NCI-H748 (cell line): ENCODE data around the gene RASGRP2.

Experiments used
- DNase-seq: peaks from one replicate; lab custom pipeline; 2025; ENCODE audit not compliant: unreplicated experiment; lab: John Stamatoyannopoulos, UW

Gene RASGRP2

DNA sequence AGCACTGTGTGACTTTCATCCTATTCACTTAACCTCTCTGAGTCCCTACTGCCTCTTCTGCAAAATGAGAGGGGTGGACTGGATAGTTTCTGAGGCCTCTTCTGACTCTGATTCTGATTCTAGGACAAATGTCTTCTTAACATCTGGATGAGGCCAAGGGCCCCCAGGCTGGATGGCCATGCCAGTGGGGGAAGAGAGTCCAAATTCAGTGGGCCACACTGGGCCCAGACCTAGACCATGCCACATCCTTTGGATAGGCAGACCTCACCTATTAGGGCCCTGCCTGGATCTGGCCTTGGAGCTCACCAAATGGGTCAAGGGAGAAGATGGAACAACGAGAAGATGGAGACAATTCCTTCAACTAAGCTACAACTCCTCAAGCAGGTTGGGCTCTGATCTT is 45.5 kb downstream of the RASGRP2 start:
- DNase-seq: no peak

DNA sequence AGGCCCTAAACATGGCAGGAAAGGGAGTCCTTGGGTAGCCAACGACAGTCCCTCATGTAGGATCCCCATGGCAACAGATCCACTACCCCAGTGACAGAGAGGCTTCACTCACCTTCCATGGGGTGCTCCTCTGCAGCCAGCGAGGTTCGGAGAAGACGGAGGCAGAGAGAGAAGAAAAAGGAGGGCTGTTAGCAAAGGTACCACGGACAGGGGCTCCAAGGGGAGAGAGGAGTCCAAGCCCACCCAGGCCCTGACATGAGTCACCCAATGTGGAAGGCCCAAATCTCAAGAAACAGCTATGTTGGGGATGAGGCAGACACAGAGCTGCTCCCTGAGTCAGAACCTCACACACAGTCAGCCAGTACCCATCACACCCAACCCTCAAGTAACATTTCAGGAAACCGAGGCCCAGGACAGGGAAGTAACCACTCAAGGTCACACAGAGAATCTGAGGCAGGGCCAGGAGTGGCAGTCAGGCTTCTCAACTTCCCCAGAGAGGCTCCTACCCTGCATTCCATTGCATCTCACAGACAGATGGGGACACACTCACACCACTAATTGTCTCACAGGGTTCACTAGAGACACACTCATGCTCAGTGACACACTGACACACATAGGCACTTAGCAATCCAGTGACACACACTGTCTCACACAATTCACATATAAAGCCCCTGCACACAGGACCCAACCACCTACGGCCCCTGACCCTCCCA is 46.1 kb downstream of the RASGRP2 start:
- no peak for DNase-seq

DNA sequence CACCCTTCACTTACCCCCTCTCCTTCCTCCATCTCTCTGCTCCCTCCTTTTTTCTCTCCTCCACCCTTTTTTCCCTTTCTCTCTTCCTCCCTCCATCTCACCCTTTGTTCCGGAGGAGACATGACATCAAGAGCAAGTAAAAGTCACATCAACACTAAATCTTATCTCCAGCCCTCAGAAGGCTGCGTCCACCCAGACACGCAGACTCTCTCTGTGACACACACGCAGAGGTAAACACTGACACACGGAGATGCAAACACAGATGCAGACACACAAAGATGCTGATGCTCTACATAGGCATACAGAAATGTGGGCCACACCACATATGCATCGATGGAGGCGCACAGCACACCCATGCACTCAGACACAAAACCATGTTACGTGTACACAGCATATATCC is 47.9 kb downstream of the RASGRP2 start:
- no peak for DNase-seq

DNA sequence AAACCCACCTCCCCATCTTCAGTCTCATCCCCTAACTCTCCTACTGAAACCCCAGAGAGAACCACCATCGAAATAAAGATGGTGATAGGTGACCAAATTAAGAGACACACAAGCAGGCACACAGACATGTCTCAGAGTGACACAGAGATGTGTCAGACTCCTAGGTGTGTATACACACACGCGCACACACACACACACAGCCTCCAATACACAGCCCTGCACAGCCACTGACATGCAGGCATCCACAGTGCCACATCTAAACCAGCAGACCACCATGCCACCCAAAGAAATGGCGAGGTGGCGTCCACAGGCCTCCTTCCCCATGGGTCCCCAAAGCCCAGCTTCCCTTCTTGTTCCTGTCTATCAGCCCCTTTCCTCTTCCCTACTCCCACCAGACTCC is 48.4 kb downstream of the RASGRP2 start:
- no peak for DNase-seq

DNA sequence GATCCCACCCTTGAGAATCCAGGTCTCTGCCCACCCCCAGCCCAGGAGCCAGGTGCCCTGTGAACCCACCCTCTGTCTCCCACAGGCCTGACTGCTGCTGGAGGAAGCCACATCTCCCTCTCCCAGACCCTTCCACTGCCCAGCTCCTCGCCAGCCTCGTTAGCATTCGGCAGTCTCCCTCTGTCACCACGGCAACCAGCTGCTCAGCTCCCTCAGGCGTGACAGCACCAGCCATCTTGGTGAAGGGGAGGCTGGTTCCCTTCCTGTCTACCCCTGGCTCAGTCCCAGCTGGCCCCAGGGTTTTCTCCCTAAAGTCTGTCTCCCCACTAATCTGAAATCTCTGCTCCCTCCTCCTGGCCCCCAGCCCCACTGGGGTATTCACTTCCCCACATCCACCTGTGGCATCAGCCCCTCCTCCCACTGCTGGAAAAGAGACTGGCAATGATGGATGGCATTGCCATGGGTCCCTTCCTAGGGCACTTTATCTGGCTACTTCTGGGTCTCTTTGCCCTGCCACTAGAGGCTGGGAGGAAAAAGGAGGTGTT is 49.0 kb downstream of the RASGRP2 start:
- DNase-seq: peak; percentile 52

DNA sequence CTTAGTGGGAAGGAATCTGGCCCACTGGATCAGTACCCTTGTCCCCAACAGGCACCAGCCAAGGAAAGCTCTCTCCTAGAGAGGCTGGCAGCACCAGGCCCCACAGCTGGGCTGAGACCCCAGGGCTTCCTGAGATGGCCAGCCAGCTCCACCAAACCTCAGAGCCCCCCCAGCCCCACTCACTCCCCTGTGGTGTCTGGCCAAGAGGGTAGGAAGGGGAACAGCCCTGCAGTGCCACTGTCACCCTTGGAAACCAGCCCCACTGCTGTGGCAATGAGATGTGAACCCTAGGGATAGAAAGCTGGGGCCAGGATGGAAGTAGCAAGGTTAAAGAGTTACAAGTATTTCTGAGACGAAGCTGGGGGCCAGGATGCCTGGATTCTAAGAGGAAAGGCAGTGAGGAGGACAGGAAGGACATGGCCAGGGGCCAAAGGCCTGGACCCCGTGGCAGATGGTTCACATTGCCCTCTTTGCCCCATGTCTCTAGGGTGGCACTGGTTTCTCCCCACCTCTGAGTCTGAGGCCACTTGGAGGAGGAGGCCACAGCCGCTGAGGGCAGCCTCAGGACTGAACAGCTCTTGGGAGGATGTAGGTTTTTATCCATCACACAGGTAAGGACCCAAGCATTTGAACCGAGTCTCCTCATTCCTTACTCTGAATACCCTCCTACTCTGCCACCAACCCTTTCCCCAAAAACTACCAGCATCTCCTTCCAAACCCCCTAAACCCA is 49.8 kb downstream of the RASGRP2 start:
- DNase-seq: no peak

DNA sequence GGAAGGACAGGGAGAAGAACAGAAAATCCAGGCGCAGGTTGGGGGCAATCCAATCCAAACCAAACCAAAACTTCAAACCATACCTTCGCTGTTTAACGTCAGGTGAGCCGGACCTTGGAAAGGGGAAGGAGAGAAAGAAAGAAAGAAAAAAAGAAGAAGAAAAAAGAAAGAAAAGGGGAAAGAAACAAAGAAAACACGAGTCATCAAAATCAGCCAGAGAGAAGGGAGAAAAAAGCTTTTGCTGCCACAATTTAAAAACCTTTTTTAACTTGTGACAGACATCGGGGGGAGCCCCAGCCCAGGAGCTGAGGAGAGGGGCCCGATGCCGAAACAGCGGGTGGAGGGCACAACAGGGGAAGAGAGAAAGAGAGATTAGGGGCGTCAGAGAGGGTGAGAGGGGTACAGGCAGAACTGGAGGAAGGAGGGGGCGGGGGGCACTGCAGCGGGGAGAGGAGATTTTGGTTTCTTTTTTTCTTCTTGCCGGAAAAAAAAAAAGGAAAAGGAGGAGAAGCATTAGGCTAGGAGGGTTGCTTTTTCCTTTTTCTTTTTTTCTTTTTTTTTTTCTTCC is 51.1 kb downstream of the RASGRP2 start:
- no peak for DNase-seq

DNA sequence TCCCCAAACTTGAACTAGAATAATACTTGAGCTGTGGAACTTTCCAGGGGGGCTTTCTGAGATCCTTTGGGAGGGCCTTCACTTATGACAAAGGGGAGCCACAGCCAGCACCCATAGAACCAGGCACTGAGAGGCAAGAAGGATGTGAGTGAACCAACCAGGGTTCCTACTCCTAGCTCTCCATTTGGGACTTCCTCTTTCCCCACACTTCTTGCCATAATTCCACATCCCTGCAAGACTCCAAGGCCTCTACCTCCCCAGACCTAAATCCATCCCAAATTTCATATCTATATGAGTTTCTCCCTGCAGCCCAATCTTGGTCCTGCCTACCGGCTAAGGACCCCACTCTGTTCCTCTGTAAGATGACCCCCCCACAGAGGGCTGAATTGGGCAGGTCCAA is 52.4 kb downstream of the RASGRP2 start:
- no peak for DNase-seq

DNA sequence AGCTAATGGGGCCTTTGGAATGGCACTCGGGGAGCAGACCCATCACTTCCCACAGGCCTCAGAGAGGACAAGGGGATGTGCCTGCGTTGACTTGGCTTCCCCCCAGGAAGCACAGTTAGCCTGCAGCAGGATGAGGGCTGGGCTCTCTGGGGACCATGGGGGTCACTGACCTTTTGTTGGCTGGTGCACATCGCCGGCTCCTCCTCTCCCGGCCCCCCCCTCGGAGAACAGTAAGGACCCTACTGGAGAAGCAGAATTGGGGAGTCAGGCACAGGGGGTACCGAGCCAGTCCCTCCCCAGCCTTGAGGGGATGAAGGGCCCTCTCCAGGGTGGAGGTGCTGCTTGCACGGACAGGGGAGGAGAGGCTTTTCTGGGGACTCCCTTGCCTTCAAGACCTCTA is 53.7 kb downstream of the RASGRP2 start:
- no peak for DNase-seq

DNA sequence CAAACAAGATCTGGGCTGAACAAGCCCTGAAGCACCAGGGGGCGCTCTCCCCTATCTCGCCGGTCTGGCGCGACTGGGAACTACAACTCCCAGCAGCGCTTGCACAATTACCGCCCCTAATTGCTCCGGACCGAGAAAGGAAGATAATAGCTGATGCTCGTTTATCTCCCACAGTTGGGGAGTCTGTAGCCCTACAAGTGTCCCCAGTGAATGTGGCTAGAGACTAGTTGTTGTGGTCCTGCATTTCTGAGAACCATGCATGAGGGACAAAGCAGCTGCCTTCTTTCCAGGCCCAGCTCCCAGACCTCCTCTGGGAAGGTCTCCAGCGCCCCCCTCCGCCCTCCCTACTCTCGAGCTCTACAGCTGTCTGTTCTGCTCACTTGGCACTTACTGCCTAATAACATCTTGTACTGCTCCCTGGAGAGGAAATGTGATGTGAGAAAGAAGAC is 55.4 kb downstream of the RASGRP2 start:
- DNase-seq: peak; percentile 85

DNA sequence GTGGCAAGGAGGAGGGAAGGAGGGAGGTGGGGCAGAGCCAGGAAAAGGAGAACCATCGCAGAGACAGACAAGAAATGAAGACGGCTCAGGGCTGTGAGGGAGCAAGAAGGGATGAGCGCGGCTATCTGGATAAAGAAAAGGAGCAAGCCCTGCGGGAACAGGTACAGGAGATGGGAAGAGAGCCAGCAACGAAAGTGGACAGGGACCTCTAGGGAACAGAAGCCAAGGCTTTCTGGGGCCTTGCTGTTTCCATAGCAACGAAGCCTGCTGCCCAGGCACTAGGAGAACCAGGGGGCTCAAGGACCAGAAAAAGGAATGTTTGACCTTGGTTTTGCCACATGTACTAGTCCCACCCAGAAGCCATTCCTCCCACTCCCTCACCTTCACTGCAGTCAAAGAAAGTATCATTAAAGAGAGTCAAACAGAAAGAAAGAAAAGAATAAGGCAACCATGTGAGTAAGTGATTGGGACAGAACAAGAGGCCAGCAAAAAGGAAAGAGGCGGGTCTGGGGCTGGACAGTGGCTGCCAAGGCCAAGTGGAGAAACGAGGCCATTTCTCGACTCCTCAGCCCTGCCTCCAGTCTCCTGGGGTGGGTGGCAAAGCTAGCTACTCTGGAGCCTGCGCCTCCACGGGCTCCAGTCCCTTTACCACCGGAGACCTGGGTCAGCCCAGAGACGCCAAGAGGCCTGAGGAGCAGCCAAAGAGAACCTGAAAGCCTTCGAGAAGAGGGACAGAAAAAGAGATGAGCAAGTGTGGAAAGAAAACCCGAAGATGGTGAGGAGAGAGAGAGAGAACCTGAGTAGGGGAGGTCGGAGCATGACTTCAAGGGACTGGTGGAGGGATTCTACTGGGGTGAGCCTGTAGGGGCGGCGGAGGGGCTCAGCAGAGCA is 56.1 kb downstream of the RASGRP2 start:
- DNase-seq: no peak

DNA sequence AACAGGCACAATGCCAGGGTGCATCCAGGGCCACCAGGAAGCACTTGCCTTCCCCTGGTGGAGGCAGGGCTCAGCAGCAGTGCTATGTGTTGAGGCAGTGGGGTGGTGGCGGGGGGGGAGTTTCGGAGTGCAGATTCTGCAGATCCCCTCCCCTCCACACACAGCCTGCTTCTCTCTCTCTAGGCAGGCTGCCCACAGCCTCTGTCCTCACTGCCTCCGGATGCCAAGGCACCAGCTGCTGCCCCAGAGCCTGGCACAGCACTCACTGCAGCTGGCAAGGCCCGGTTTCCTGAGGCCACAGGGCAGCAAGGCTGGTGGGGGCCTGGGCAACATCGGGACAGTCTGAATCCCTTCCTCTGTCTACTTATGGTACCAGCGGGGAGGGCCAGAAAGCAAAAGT is 56.7 kb downstream of the RASGRP2 start:
- DNase-seq: no peak

DNA sequence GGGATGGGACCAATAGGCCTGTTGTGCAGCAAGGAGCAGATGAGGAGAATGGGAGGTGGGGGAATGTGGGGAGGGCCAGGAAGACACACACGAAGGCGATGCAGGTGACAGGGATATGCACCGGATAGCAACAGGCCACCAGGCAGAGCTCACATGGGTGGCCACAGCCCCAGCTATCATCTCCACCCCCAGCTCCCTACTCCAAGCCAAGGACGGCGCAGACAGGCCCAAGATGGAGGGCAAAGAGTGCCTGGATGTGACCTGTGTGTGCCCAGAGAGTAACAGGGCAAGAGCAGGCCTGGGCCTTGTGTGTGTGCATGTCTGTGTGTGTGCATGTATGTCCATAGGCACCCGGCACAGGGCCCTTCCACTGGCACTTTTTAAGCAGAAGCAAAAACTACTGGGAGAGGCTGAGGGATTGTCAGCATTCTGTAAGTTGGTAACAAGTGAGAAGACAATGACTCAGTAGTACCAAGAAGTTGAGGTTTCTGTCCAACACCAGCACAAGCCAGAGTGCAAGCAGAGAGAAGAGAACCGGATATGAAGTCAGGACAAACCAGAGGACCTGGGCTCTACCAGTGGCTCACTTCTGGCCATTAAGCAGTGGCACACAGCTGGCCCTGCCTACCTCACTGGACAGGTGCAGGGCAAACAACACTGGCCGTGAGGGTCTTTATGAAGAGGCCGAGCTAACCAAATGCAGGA is 57.3 kb downstream of the RASGRP2 start:
- no peak for DNase-seq

DNA sequence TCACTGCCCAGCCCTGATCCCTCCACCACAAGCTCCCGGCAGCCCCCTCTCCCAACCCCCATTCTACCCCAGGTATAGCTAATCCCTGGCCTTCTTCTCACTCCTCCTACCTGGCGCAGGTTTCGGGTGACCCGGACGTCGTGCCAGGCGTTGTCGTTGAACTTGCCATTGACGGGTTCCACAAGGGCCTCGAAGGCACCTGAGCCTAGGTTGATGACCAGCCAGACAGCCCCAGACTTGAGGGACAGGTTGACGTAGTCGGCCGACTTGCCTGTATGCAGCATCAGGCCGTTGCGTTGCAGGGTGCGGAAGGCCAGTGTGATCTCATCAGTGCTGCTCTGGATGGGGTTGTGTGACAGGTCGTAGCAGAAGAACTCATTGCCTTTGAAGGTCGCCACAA is 58.4 kb downstream of the RASGRP2 start:
- DNase-seq: no peak

DNA sequence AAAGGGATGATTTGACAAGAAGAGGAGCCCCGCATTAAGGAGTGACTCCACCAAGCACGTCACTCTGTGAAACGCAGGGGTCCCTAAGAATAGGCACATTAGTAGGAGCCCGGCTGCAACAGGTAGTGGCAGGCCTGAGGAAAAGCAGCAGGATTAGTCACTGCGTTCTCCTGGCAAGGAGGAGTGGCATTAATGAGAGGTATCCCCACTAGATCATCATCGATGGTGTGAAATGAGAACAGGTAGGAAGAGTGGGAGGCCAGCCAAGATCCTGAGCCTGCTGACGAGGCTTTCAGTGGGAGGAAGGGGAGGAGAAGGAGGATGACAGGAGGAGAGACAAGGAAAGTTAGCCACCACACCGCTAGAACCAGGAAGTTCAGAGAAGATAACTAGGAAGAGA is 59.6 kb downstream of the RASGRP2 start:
- no peak for DNase-seq

DNA sequence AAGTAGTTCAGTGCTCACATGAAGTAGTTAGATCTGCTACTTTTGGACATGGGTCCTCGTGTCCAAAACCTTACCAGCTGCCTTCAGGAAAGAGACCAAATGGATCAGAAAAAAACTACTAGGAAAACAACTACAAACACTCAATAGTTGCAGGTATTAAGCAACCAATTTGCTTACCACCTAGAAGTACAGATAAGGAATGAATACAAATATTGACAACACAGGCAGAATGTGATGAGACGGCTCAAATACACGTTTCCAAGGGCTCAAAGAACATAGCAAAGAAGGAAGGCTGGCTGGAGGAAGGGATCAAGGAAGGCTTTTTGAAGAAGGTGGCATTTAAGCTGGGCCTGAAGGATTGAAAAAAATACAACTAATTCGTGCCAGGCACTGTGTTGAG is 62.8 kb downstream of the RASGRP2 start:
- no peak for DNase-seq

DNA sequence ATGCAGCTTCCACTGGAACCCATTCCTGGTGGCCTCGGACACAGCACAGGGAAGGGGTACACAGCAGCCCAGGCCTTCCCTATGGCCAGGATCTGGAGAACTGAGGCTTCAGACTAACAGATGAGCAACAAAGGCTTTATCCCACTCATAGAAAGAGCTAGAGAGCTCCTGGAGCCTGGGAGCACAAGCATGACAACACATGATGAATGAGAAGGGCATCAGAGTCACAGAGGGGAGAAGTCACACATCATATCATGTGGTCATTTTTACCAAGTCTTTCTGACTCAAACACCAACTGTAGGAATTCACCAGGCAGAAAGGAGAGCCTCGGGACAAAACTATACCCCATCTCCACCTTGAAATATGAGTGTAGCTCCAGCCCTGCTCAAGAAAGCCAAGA is 64.1 kb downstream of the RASGRP2 start:
- DNase-seq: no peak

DNA sequence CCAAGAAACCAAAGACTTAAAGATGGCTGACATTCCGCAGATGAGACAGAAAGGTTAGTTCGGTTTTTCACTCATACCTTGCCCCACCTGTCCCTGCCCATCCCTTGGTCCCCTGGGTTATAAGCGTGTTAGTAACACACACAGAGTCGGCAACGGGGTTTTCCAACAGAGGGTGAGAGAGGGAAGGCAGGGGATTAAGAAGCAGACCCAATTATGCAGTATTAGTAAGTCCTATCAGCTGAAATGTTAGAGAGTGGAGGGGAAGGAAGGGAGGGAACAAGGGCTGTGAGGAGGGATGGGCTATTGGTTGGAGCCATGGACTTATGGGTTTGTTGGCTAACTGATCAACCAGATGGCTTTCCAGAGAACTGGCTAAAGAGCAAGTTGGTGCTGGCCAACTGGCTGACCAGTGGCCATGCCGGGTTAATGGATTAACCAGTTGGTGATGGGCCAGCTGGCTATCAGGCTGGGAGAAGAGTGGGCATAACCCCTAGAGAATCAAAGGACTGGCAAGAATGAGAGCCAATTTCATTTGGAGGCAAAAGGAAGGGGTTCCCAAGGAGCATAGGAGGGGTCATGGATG is 66.4 kb downstream of the RASGRP2 start:
- no peak for DNase-seq
